Measurements from ENCODE around the gene CUTC. TPM values are rescaled to one million over a fixed set of nuclear protein-coding genes. Genes with fewer than 3 reads are reported as not detected.
"Not testable (repeated sequence)": the region's sequence is repeated elsewhere in the genome, so short reads cannot be mapped to it uniquely, and the experiment has no call there.

The CUTC gene
- total RNA-seq, 2 donors from 2014 or later: 18.0 to 21.2 TPM

DNA sequence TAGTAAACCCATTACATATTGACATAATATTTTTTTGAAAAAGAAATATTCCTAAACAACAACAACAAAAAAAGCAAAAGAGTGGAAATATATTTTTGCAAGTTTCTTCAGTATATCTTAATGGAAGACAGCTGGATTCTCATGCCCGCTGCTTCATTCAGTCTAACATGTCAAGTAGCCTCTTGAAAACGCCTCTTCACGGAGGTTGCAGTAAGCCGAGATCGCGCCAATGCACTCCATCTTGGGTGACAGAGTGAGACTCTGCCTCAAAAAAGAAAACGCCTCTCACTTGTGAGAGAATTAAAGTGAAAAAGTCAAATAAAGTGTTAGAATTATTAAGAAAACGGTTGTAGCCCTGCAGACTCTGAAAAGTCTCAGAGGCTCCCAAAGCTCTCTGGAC is 1.3 kb downstream of the CUTC start:
- no peaks in the 10 kb centered on the region for H3K9me3 Mint-ChIP-seq
- H3K27ac ChIP-seq (ENCODE audit: low read depth, low read length): no peak overlapping the region

DNA sequence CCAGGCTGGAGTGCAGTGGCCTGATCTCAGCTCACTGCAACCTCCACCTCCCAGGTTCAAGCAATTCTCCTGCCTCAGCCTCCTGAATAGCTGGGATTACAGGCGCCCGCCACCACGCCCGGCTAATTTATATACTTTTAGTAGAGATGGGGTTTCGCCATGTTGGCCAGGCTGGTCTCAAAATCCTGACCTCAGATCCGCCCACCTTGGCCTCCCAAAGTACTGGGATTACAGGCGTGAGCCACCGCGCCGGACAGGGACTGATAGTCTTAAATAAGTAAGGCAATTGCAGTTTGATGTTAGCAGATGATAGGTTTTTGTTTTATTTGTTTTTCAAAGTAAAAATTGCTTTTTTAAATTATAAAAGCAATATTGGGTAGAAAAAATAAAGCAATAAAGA is 2.1 kb downstream of the CUTC start:
- H3K36me3 ChIP-seq (ENCODE audit: control insufficient read depth, insufficient read depth, low read length): peaks cover 34% of the 10 kb centered on the region
- H3K4me1 ChIP-seq (ENCODE audit: control insufficient read depth, insufficient read depth, low read length); H3K4me1 Mint-ChIP-seq; H3K27ac Mint-ChIP-seq; H3K27me3 ChIP-seq (ENCODE audit: control insufficient read depth, insufficient read depth, low read length, poor library complexity, severe bottlenecking); H3K9me3 ChIP-seq (ENCODE audit: control insufficient read depth, low read length); DNase-seq; H3K9ac ChIP-seq (ENCODE audit: extremely low read depth, low read length, poor library complexity, severe bottlenecking); H3K27ac ChIP-seq (ENCODE audit: low read depth, low read length); H3K4me3 ChIP-seq (ENCODE audit: low read length); H3K27me3 Mint-ChIP-seq (ENCODE audit: insufficient read depth); H3K9me3 Mint-ChIP-seq: not testable (repeated sequence)
- peaks cover 37% of the 10 kb centered on the region for H3K36me3 Mint-ChIP-seq (ENCODE audit: low read depth)
- WGBS, 2 experiments (ENCODE audit: insufficient coverage in 1 of 2, insufficient read length in 1 of 2): 95% methylated on average over 7 to 10 of the region's 10 CpGs
- H3K4me3 Mint-ChIP-seq: peak overlapping the region; percentile 98

More for the DNA sequence above, 1.3 kb downstream of the CUTC start:
- H3K27ac Mint-ChIP-seq: no peak overlapping the region
- H3K9ac ChIP-seq (ENCODE audit: extremely low read depth, low read length, poor library complexity, severe bottlenecking): no peak overlapping the region
- H3K4me1 Mint-ChIP-seq: peaks cover 8% of the 10 kb centered on the region
- H3K4me3 Mint-ChIP-seq: peak overlapping the region; percentile 98
- H3K4me1 ChIP-seq (ENCODE audit: control insufficient read depth, insufficient read depth, low read length): no peaks in the 10 kb centered on the region
- H3K36me3 Mint-ChIP-seq (ENCODE audit: low read depth): peaks cover 30% of the 10 kb centered on the region
- H3K9me3 ChIP-seq (ENCODE audit: control insufficient read depth, low read length): peaks cover under 1% of the 10 kb centered on the region
- no peak overlapping the region for H3K4me3 ChIP-seq (ENCODE audit: low read length)
- 94 to 98% methylated on average over 8 of the region's 8 CpGs for WGBS, 2 experiments (ENCODE audit: insufficient coverage in 1 of 2, insufficient read length in 1 of 2)
- peaks cover 34% of the 10 kb centered on the region for H3K36me3 ChIP-seq (ENCODE audit: control insufficient read depth, insufficient read depth, low read length)
- TF ChIP-seq, protein P1, sequence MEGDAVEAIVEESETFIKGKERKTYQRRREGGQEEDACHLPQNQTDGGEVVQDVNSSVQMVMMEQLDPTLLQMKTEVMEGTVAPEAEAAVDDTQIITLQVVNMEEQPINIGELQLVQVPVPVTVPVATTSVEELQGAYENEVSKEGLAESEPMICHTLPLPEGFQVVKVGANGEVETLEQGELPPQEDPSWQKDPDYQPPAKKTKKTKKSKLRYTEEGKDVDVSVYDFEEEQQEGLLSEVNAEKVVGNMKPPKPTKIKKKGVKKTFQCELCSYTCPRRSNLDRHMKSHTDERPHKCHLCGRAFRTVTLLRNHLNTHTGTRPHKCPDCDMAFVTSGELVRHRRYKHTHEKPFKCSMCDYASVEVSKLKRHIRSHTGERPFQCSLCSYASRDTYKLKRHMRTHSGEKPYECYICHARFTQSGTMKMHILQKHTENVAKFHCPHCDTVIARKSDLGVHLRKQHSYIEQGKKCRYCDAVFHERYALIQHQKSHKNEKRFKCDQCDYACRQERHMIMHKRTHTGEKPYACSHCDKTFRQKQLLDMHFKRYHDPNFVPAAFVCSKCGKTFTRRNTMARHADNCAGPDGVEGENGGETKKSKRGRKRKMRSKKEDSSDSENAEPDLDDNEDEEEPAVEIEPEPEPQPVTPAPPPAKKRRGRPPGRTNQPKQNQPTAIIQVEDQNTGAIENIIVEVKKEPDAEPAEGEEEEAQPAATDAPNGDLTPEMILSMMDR (conservative IDR thresholded peaks at IDR 0.05): no peak
- H3K27me3 Mint-ChIP-seq (ENCODE audit: insufficient read depth): no peaks in the 10 kb centered on the region
- DNase-seq: no peak
- H3K27me3 ChIP-seq (ENCODE audit: control insufficient read depth, insufficient read depth, low read length, poor library complexity, severe bottlenecking): no peaks in the 10 kb centered on the region

DNA sequence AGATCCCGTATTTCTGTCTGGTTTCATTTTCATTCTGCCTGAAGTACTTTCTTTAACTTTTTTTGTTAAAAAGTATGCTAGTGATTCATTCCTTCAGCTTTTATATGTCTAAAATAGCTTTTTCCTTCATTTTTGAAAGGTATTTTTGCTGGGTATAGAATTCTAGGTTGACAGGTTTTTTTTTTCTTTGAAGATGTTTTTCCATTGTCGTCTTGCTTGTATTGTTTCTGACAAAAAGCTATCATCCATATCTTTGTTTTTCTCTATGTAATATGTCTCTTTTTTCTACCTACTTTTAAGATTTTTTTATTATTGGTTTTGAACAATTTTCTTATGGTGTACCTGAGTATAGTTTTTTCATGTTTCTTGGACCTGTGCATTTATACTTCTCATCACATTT is 8.2 kb downstream of the CUTC start:
- H3K27ac Mint-ChIP-seq: no peak overlapping the region
- peaks cover 13% of the 10 kb centered on the region for H3K9me3 Mint-ChIP-seq
- no peak overlapping the region for H3K4me3 Mint-ChIP-seq
- H3K4me1 ChIP-seq (ENCODE audit: control insufficient read depth, insufficient read depth, low read length): no peaks in the 10 kb centered on the region
- no peak for DNase-seq
- TF ChIP-seq, protein P1 (conservative IDR thresholded peaks at IDR 0.05): no peak
- WGBS, 2 experiments (ENCODE audit: insufficient coverage in 1 of 2, insufficient read length in 1 of 2): no CpG with 5 or more reads among the region's 2 CpGs
- H3K27me3 Mint-ChIP-seq (ENCODE audit: insufficient read depth): no peaks in the 10 kb centered on the region
- H3K4me3 ChIP-seq (ENCODE audit: low read length): no peak overlapping the region
- peaks cover 85% of the 10 kb centered on the region for H3K36me3 ChIP-seq (ENCODE audit: control insufficient read depth, insufficient read depth, low read length)
- no peak overlapping the region for H3K27ac ChIP-seq (ENCODE audit: low read depth, low read length)
- H3K9ac ChIP-seq (ENCODE audit: extremely low read depth, low read length, poor library complexity, severe bottlenecking): no peak overlapping the region
- peaks cover 78% of the 10 kb centered on the region for H3K36me3 Mint-ChIP-seq (ENCODE audit: low read depth)
- H3K4me1 Mint-ChIP-seq: no peaks in the 10 kb centered on the region
- peaks cover 28% of the 10 kb centered on the region for H3K9me3 ChIP-seq (ENCODE audit: control insufficient read depth, low read length)
- no peaks in the 10 kb centered on the region for H3K27me3 ChIP-seq (ENCODE audit: control insufficient read depth, insufficient read depth, low read length, poor library complexity, severe bottlenecking)

DNA sequence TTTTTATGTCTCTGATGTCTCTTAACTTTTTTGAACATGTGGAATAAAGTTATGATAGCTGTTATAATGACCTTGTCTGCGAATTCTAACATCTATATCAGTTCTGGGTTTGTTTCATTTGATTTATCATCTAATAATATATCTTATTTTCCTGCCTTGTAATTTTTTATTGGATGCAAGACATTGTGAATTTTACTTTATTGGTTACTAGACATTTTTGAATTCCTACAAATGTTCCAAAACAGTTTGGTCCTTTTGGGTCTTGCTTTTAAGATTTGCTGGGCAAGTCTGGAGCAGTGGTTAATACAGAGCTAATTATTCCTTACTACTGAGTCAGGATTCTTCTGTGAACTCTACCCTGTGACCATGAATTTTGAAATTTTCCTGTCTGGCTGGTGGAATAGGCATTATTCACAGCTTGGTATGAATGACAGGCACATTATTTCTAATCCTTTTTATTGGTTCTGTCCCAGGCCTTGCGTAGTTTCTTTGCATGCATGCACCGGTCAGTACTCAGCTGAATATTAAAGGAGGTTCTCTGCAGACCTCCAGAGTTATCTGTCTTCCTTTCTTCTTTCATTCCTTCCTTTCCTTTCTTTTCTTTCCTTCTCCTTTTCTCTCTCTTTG is 9.0 kb downstream of the CUTC start:
- Histone ChIP-seq H3K4me1 (ENCODE audit: control insufficient read depth, insufficient read depth, low read length) (no peaks in the 10 kb centered on the region), H3K4me3 (ENCODE audit: low read length) (no peak overlapping the region), H3K27ac (ENCODE audit: low read depth, low read length) (no peak overlapping the region), H3K9me3 (ENCODE audit: control insufficient read depth, low read length) (peaks cover 28% of the 10 kb centered on the region), H3K9ac (ENCODE audit: extremely low read depth, low read length, poor library complexity, severe bottlenecking) (no peak overlapping the region), H3K27me3 (ENCODE audit: control insufficient read depth, insufficient read depth, low read length, poor library complexity, severe bottlenecking) (no peaks in the 10 kb centered on the region), H3K36me3 (ENCODE audit: control insufficient read depth, insufficient read depth, low read length) (peaks cover 83% of the 10 kb centered on the region)
- no peak overlapping the region for H3K27ac Mint-ChIP-seq
- TF ChIP-seq, protein P1 (conservative IDR thresholded peaks at IDR 0.05): no peak
- 93 to 97% methylated on average over 2 of the region's 3 CpGs for WGBS, 2 experiments (ENCODE audit: insufficient coverage in 1 of 2, insufficient read length in 1 of 2)
- DNase-seq: no peak
- H3K9me3 Mint-ChIP-seq: peaks cover 13% of the 10 kb centered on the region
- H3K4me1 Mint-ChIP-seq: no peaks in the 10 kb centered on the region
- H3K36me3 Mint-ChIP-seq (ENCODE audit: low read depth): peaks cover 82% of the 10 kb centered on the region
- H3K4me3 Mint-ChIP-seq: no peak overlapping the region
- H3K27me3 Mint-ChIP-seq (ENCODE audit: insufficient read depth): no peaks in the 10 kb centered on the region
